Karpas-422 (cell line): ENCODE measurements around the gene CCNL1. TPM values are rescaled to one million over a fixed set of nuclear protein-coding genes. Genes with fewer than 3 reads are reported as not detected.

Source experiments
- DNase-seq: peaks from one replicate; pipeline ENCODE4 v3.0.0-alpha.2; 2015
- H2AFZ ChIP-seq: fragments of 200-600 bp; sonication (generic); 2 replicates; pipeline ENCODE4 v1.6.1; 2014; ENCODE audit warnings: antibody characterized with exemption, low read length, mixed read lengths
- H3K27ac ChIP-seq: fragments of 200-600 bp; sonication (generic); 2 replicates; pipeline ENCODE4 v1.5.1; 2014; ENCODE audit warnings: mild to moderate bottlenecking, low read length, moderate library complexity
- H3K27me3 ChIP-seq: fragments of 200-600 bp; sonication (generic); 2 replicates; pipeline ENCODE4 v1.6.1; 2014; ENCODE audit warnings: low read length, mixed read lengths
- H3K36me3 ChIP-seq: fragments of 200-600 bp; sonication (generic); 2 replicates; pipeline ENCODE4 v1.6.1; 2014; ENCODE audit warnings: low read length, mixed read lengths; ENCODE audit not compliant: insufficient read depth
- H3K4me1 ChIP-seq: fragments of 200-600 bp; sonication (generic); 2 replicates; pipeline ENCODE4 v1.6.1; 2014; ENCODE audit warnings: mild to moderate bottlenecking, low read length, mixed read lengths
- H3K4me2 ChIP-seq: fragments of 200-600 bp; sonication (generic); 2 replicates; pipeline ENCODE4 v1.6.1; 2014; ENCODE audit warnings: low read length, low read depth, mild to moderate bottlenecking; ENCODE audit not compliant: poor library complexity, severe bottlenecking
- H3K4me3 ChIP-seq: fragments of 200-600 bp; sonication (generic); 2 replicates; pipeline ENCODE4 v1.5.1; 2014; ENCODE audit warnings: mild to moderate bottlenecking, antibody characterized with exemption, low read length, mixed read lengths
- H3K79me2 ChIP-seq: fragments of 200-600 bp; sonication (generic); 2 replicates; pipeline ENCODE4 v1.6.1; 2014; ENCODE audit warnings: mild to moderate bottlenecking, low read length, mixed read lengths
- H3K9ac ChIP-seq: fragments of 200-600 bp; sonication (generic); 2 replicates; pipeline ENCODE4 v1.6.0; 2014; ENCODE audit warnings: low read length
- H3K9me2 ChIP-seq: fragments of 200-600 bp; sonication (generic), shearing (Covaris generic); replicated peaks from 2 replicates; pipeline ENCODE4 v1.6.0; 2014; ENCODE audit warnings: mild to moderate bottlenecking, low read length, moderate library complexity; ENCODE audit not compliant: insufficient read depth
- H3K9me3 ChIP-seq: fragments of 300-700, 200-600 bp; sonication (generic); 2 replicates; pipeline ENCODE4 v1.6.1; 2014; ENCODE audit warnings: low read length, mixed read lengths
- H4K20me1 ChIP-seq: fragments of 200-600 bp; sonication (generic); 2 replicates; pipeline ENCODE4 v1.6.1; 2014; ENCODE audit warnings: mild to moderate bottlenecking, antibody characterized with exemption, low read length, low read depth; ENCODE audit not compliant: insufficient read depth
- total RNA-seq: library from RNA; depleted of rRNA; stranded (reverse); fragments of >200 nt; shearing (Covaris generic); gene quantifications from 2 replicates; pipeline ENCODE4 v1.2.3, GENCODE V29; 2014; ENCODE audit warnings: low replicate concordance

The CCNL1 gene
- total RNA-seq, 1 experiment from 2014 or later: 221 TPM

DNA sequence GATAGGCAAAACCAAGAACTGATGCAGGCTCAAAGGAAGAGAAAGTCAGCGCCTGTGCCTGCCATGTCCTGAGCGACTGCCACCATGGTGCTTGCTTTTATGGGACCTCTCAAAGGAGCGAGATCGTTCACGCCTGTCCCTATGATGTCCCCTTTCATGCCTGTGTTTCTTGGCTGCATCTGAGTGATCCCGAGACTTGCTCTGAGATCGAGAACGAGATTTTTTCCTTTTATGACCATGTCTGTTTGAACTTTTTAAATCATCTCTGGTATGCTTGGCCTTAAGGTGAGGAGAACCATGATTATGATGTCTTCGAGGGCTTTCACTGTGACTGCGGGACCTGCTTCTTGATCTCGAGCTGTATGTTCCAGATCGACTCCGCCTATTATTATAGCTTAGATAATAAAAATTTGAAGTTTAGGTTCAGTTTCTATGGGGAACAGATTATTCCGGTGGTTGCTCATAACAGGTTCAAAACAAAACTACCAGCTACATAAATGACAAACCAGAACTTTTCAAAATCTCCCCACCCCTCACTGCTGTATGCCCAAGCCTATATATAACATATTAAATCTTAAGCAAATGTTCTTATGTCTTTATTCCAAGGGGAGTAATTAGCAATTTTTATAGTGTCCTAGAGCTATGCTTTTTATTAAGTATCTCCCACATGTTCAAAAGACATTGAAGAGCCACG lies 11.6 kb downstream of the CCNL1 start:
- Histone ChIP-seq H2AFZ (no peak overlapping the region), H3K4me3 (no peak overlapping the region), H3K9me3 (no peaks in the 10 kb centered on the region), H3K9me2 (no peaks in the 10 kb centered on the region), H3K27ac (no peak overlapping the region), H3K79me2 (peaks cover 13% of the 10 kb centered on the region), H3K4me2 (no peak overlapping the region), H4K20me1 (peaks cover 18% of the 10 kb centered on the region; the same call in 1 of the 2 replicates), H3K27me3 (no peaks in the 10 kb centered on the region), H3K4me1 (peaks cover 24% of the 10 kb centered on the region), H3K9ac (no peak overlapping the region), H3K36me3 (peaks cover 79% of the 10 kb centered on the region)
- DNase-seq: no peak

DNA sequence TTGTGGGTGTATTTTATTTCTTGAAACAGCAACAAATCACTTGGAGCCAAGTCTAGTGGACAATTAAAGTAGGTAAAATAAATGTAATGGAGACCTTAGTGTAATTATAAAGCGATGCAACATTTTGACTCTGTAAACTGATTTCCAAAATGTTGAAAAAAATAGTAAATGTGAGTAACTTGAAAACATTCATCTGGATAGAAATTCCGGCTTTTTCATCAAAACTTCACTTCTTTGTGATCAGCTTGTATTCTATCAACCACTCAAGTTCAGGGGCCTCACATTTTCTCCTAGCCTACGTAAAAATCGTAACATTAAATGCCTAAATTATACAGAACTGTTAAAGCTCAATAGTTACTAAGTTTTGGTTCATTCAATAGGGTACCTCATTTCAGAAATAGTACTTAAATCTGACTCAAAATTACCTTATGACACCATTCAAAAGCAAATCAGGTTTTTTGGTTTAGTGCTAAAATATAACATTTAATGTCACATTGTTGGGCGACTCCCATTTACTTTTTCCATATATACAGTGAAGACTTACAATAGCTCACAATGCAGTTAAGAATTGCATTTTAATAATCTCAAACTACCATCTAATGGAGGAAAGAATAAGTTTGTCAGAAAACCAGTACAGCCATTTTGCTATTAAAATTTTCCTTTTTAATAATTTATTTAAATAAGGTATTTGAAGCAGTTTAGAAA lies 12.7 kb downstream of the CCNL1 start:
- Histone ChIP-seq H4K20me1 (peaks cover 12% of the 10 kb centered on the region; the same call in 1 of the 2 replicates), H3K27ac (no peak overlapping the region)
- DNase-seq: no peak

GRCh38 chr3:157145606-157146322 lies 14.2 kb downstream of the CCNL1 start:
- DNase-seq: no peak
- no peaks in the 10 kb centered on the region for H3K9me2 ChIP-seq
- H3K27ac ChIP-seq: no peak overlapping the region; the same call in 1 of the 2 replicates
- H3K4me2 ChIP-seq: no peak overlapping the region
- no peaks in the 10 kb centered on the region for H3K27me3 ChIP-seq
- H3K4me3 ChIP-seq: no peak overlapping the region
- H3K9ac ChIP-seq: no peak overlapping the region
- H3K4me1 ChIP-seq: peaks cover 24% of the 10 kb centered on the region
- no peak overlapping the region for H2AFZ ChIP-seq
- no peaks in the 10 kb centered on the region for H3K79me2 ChIP-seq
- peaks cover 12% of the 10 kb centered on the region; the same call in 1 of the 2 replicates for H4K20me1 ChIP-seq
- H3K9me3 ChIP-seq: no peaks in the 10 kb centered on the region
- peaks cover 54% of the 10 kb centered on the region for H3K36me3 ChIP-seq

More for the DNA sequence above, 12.7 kb downstream of the CCNL1 start:
- H3K9me3 ChIP-seq: no peaks in the 10 kb centered on the region
- peaks cover 24% of the 10 kb centered on the region for H3K4me1 ChIP-seq
- H3K4me2 ChIP-seq: no peak overlapping the region
- no peak overlapping the region for H3K4me3 ChIP-seq
- peaks cover 6% of the 10 kb centered on the region; the same call in 1 of the 2 replicates for H3K79me2 ChIP-seq
- no peak overlapping the region for H3K9ac ChIP-seq
- H3K36me3 ChIP-seq: peaks cover 68% of the 10 kb centered on the region
- H2AFZ ChIP-seq: no peak overlapping the region
- no peaks in the 10 kb centered on the region for H3K27me3 ChIP-seq
- H3K9me2 ChIP-seq: no peaks in the 10 kb centered on the region

DNA sequence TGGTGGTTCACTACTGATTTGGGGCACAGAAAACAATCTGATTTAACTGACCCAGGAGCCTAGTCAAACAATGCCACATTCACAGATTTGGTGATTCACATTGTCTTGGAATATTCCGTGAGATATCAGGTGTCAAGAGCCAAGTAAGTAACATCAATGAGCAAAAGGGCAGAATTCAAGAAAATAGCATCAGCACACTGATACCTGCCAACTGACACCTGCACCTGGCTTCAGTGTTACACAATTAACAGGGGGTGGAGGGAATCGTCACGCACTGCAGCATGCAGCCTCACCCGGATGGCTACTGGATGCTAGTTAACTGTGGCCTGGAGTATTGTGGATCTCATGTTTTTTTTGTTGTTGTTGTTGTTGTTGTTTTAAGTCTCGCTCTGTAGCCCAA lies 17.6 kb downstream of the CCNL1 start:
- no peak overlapping the region for H3K9ac ChIP-seq
- no peaks in the 10 kb centered on the region for H3K9me3 ChIP-seq
- no peak overlapping the region for H3K4me3 ChIP-seq
- no peaks in the 10 kb centered on the region for H3K27me3 ChIP-seq
- no peak for DNase-seq
- H3K79me2 ChIP-seq: no peaks in the 10 kb centered on the region
- H3K27ac ChIP-seq: no peak overlapping the region
- no peak overlapping the region for H3K4me2 ChIP-seq
- no peak overlapping the region for H2AFZ ChIP-seq
- H3K9me2 ChIP-seq: no peaks in the 10 kb centered on the region
- H3K4me1 ChIP-seq: peaks cover 21% of the 10 kb centered on the region
- peaks cover 20% of the 10 kb centered on the region; the same call in 1 of the 2 replicates for H3K36me3 ChIP-seq
- no peaks in the 10 kb centered on the region for H4K20me1 ChIP-seq

DNA sequence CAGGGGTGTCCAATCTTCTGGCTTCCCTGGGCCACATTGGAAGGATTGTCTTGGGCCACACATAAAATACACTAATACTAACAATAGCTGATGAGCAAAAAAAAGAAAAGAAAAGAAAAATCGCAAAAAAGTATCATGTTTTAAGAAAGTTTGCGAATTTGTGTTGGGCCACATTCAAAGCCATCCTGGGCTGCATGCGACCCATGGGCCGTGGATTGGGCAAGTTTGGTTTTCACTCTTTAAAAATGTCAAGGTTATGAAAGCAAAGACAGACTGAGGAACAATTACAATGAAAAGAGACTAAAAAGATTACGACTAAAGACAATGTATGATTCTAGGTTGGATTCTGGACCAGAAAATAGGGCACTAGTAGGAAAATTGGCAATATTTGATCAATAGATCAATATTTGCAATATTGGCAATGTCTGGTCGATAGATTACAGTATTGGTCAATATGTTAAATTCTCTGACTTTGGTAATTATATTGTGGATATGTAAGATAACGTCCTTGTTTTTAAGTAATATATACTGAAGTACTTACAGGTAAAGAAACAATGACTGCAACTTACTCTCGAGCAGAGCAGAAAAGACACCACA lies 19.9 kb downstream of the CCNL1 start:
- Histone ChIP-seq H4K20me1 (no peaks in the 10 kb centered on the region), H3K4me3 (no peak overlapping the region), H3K27me3 (no peaks in the 10 kb centered on the region), H3K36me3 (peaks cover 10% of the 10 kb centered on the region; the same call in 1 of the 2 replicates), H3K9me2 (no peaks in the 10 kb centered on the region), H3K4me2 (no peak overlapping the region), H3K4me1 (peaks cover 12% of the 10 kb centered on the region), H2AFZ (no peak overlapping the region), H3K9ac (no peak overlapping the region), H3K27ac (no peak overlapping the region), H3K79me2 (no peaks in the 10 kb centered on the region), H3K9me3 (no peaks in the 10 kb centered on the region)
- no peak for DNase-seq

GRCh38 chr3:157136647-157137387 lies 23.1 kb downstream of the CCNL1 start:
- Histone ChIP-seq H3K9me3 (no peaks in the 10 kb centered on the region), H3K9me2 (no peaks in the 10 kb centered on the region), H3K79me2 (no peaks in the 10 kb centered on the region), H4K20me1 (no peaks in the 10 kb centered on the region), H3K27ac (no peak overlapping the region), H3K4me2 (no peak overlapping the region), H3K36me3 (no peaks in the 10 kb centered on the region), H3K4me3 (no peak overlapping the region), H3K4me1 (no peaks in the 10 kb centered on the region), H2AFZ (no peak overlapping the region), H3K9ac (no peak overlapping the region), H3K27me3 (no peaks in the 10 kb centered on the region)
- DNase-seq: no peak

- Histone ChIP-seq H3K9me3 (no peaks in the 10 kb centered on the region), H3K36me3 (no peaks in the 10 kb centered on the region), H2AFZ (no peak overlapping the region), H3K9me2 (no peaks in the 10 kb centered on the region), H3K4me1 (no peaks in the 10 kb centered on the region), H3K79me2 (no peaks in the 10 kb centered on the region), H4K20me1 (no peaks in the 10 kb centered on the region), H3K27ac (no peak overlapping the region), H3K4me3 (no peak overlapping the region), H3K4me2 (no peak overlapping the region), H3K9ac (no peak overlapping the region), H3K27me3 (no peaks in the 10 kb centered on the region)
- DNase-seq: no peak
Observed at GRCh38 chr3:157135671-157136396, 24.1 kb downstream of the CCNL1 start.
